ENCODE data around the gene STOML1. TPM values are rescaled to one million over a fixed set of nuclear protein-coding genes. Genes with fewer than 3 reads are reported as not detected.

STOML1 gene
- total and polyA plus RNA-seq, 7 experiments from 2014 or later, result 7.5 to 21.3 (median 14.0) TPM

- H3K36me3 Mint-ChIP-seq, result no peaks in the 10 kb centered on the region
- Histone ChIP-seq H3K4me1 (ENCODE audit: control insufficient read depth in 2 of 2, insufficient read depth in 2 of 2, low read length in 2 of 2) (peaks cover 14 to 18% of the 10 kb centered on the region in 2 donors), H3K27me3 (ENCODE audit: control insufficient read depth in 2 of 2, insufficient read depth in 2 of 2, low read length in 2 of 2) (no peaks in the 10 kb centered on the region), H3K9me3 (ENCODE audit: control insufficient read depth in 2 of 3, low read length in 3 of 3) (no peaks in the 10 kb centered on the region), H3K27ac (ENCODE audit: low read depth, low read length) (no peak overlapping the region), H3K36me3 (ENCODE audit: control insufficient read depth in 2 of 3, insufficient read depth in 3 of 3, low read length in 3 of 3) (no peaks in the 10 kb centered on the region), H3K4me3 (ENCODE audit: low read length) (no peak overlapping the region)
- intact Hi-C loops (cut with micrococcal nuclease), result no loop called here
- no peak overlapping the region for H3K4me3 Mint-ChIP-seq
- H3K27me3 Mint-ChIP-seq, result peaks cover 0 to 12% (median 0%) of the 10 kb centered on the region in 5 donors
- H3K4me1 Mint-ChIP-seq, result peaks cover 13 to 20% (median 16%) of the 10 kb centered on the region in 7 donors
- H3K9me3 Mint-ChIP-seq, result no peaks in the 10 kb centered on the region
- ATAC-seq (no peak), DNase-seq (no peak)
- H3K27ac Mint-ChIP-seq, result peak overlapping the region in 2 of 9 donors; percentile 23 to 65
- ChIA-PET POLR2A (no interaction called here), CTCF (no interaction called here)
These were observed 45.9 kb downstream of the STOML1 start for GRCh38 chr15:73946046-73946721.

- peaks cover 0 to 12% (median 0%) of the 10 kb centered on the region in 5 donors for H3K27me3 Mint-ChIP-seq
- POLR2A ChIA-PET, result no interaction called here
These were observed 47.0 kb downstream of the STOML1 start for GRCh38 chr15:73945130-73945508.

DNA sequence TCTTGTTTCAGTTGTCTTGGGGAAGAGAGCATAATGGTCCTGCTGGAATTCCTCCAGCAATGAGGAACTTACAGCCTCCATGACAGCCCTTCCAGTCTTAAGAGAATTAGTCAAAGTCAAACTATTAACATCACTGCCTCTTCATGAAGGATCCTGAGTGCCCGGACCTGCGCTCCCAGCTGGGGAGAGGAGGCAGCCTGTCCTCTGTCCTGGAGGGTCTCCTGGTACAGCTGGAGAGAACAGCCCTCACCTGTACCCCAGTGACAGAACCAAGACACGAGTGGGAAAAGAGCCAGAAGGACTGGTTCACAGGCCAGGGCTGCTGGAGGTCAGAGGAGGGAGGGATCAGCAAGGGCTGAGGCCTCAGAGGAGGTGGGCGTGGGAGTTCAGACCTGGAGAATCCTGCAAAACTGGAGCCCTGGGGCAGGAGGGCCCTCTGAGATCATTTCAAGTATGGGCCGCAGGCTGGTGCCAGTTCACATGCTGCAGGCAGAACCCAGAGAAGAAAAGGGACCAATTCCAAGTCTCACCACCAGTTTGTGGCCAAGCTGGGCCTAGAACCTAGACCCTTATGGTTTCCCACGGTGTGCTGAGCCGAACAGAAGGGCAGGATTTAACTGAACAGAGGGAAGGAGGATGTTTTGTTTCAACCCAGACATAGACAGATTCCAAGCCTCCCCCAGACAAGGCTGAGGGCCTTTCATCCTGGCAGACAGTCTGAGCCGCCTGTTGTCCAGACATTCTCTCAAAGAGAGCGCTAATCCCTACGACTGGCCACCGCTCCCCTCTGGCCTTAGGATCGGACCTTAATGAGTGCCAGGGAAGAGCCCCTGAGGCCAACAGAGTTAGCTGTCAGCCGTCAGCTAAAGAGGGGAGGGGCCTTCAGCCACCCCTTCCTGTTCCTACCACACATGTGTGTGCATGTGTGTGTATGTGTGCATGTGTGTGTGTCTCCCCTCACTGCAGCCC lies 47.6 kb downstream of the STOML1 start:
- no peaks in the 10 kb centered on the region for H3K36me3 ChIP-seq (ENCODE audit: control insufficient read depth in 2 of 3, insufficient read depth in 3 of 3, low read length in 3 of 3)
- H3K4me1 Mint-ChIP-seq, result peaks cover 10 to 19% (median 15%) of the 10 kb centered on the region in 7 donors

More at GRCh38 chr15:73945130-73945508, 47.0 kb downstream of the STOML1 start:
- intact Hi-C loops (cut with micrococcal nuclease), result no loop called here
- ATAC-seq, result no peak
- no peaks in the 10 kb centered on the region for H3K9me3 ChIP-seq (ENCODE audit: control insufficient read depth in 2 of 3, low read length in 3 of 3)
- no peaks in the 10 kb centered on the region for H3K36me3 ChIP-seq (ENCODE audit: control insufficient read depth in 2 of 3, insufficient read depth in 3 of 3, low read length in 3 of 3)
- H3K4me3 ChIP-seq (ENCODE audit: low read length), result no peak overlapping the region
- Mint-ChIP-seq H3K4me3 (no peak overlapping the region), H3K36me3 (no peaks in the 10 kb centered on the region), H3K27ac (peak overlapping the region in 1 of 9 donors; percentile 41), H3K9me3 (no peaks in the 10 kb centered on the region), H3K4me1 (peaks cover 10 to 18% (median 15%) of the 10 kb centered on the region in 7 donors)
- DNase-seq, result no peak
- H3K27ac ChIP-seq (ENCODE audit: low read depth, low read length), result no peak overlapping the region
- CTCF ChIA-PET, result interaction anchor here (0.7 kb wide), 1 partner anchor 37 kb away, joined by 3 read pairs; no protein-coding TSS in a partner anchor
- no peaks in the 10 kb centered on the region for H3K27me3 ChIP-seq (ENCODE audit: control insufficient read depth in 2 of 2, insufficient read depth in 2 of 2, low read length in 2 of 2)
- peaks cover 14 to 15% of the 10 kb centered on the region in 2 donors for H3K4me1 ChIP-seq (ENCODE audit: control insufficient read depth in 2 of 2, insufficient read depth in 2 of 2, low read length in 2 of 2)

DNA sequence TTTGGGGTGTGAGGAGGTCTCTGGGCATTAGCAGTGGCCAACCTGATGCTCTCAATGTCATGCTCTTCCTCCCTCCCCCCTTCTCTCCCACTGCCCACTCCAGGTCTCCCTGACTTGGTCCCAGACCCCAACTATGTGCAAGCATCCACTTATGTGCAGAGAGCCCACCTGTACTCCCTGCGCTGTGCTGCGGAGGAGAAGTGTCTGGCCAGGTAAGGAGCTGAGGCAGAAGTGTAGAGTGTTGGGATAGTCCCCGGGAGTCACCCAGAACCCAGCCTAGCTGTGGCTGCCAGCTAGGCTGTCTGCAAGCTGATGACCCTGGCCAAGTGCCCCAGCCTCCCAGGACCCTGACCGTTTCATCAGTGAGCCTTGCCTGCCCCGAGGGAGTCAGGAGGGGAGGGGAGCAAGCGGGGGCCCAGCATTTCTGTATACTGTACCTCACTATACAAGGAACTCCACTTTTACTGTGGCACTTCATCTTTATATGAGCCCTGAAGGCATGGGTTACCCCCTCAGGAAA lies 49.3 kb downstream of the STOML1 start:
- H3K27me3 ChIP-seq (ENCODE audit: control insufficient read depth in 2 of 2, insufficient read depth in 2 of 2, low read length in 2 of 2), result no peaks in the 10 kb centered on the region
- ChIA-PET POLR2A (interaction anchor here (0.6 kb wide), 1 partner anchor 342 kb away, joined by 3 read pairs; no protein-coding TSS in a partner anchor), CTCF (interaction anchor here (0.6 to 1.4 kb wide), 4 partner anchors 9 to 30 kb away, joined by 3 to 4 read pairs (median 4); no protein-coding TSS in a partner anchor)
- DNase-seq, result no peak
- Mint-ChIP-seq H3K4me1 (peaks cover 10 to 19% (median 15%) of the 10 kb centered on the region in 7 donors), H3K9me3 (no peaks in the 10 kb centered on the region), H3K4me3 (peak overlapping the region in 2 of 10 donors; percentile 14 to 50), H3K27me3 (peaks cover 0 to 12% (median 0%) of the 10 kb centered on the region in 5 donors), H3K36me3 (no peaks in the 10 kb centered on the region), H3K27ac (peak overlapping the region in 1 of 9 donors; percentile 88)
- ATAC-seq, result no peak
- intact Hi-C loops (cut with micrococcal nuclease), result no loop called here
- H3K9me3 ChIP-seq (ENCODE audit: control insufficient read depth in 2 of 3, low read length in 3 of 3), result no peaks in the 10 kb centered on the region
- no peak overlapping the region for H3K27ac ChIP-seq (ENCODE audit: low read depth, low read length)
- no peaks in the 10 kb centered on the region for H3K36me3 ChIP-seq (ENCODE audit: control insufficient read depth in 2 of 3, insufficient read depth in 3 of 3, low read length in 3 of 3)
- peaks cover 14 to 15% of the 10 kb centered on the region in 2 donors for H3K4me1 ChIP-seq (ENCODE audit: control insufficient read depth in 2 of 2, insufficient read depth in 2 of 2, low read length in 2 of 2)
- H3K4me3 ChIP-seq (ENCODE audit: low read length), result no peak overlapping the region

More for the DNA sequence above, 47.6 kb downstream of the STOML1 start:
- peak overlapping the region in 1 of 10 donors; percentile 16 for H3K4me3 Mint-ChIP-seq
- H3K4me3 ChIP-seq (ENCODE audit: low read length), result no peak overlapping the region
- no peak for ATAC-seq
- no peaks in the 10 kb centered on the region for H3K9me3 Mint-ChIP-seq
- H3K27ac Mint-ChIP-seq, result peak overlapping the region in 3 of 9 donors; percentile 32 to 41 (median 33)
- H3K36me3 Mint-ChIP-seq, result no peaks in the 10 kb centered on the region
- ChIA-PET CTCF (interaction anchor here (0.7 to 1.4 kb wide), 2 partner anchors 19 to 28 kb away, joined by 3 read pairs; no protein-coding TSS in a partner anchor), POLR2A (no interaction called here)
- intact Hi-C loops (cut with micrococcal nuclease), result no loop called here
- H3K27me3 Mint-ChIP-seq, result peaks cover 0 to 12% (median 0%) of the 10 kb centered on the region in 5 donors
- peaks cover 14 to 15% of the 10 kb centered on the region in 2 donors for H3K4me1 ChIP-seq (ENCODE audit: control insufficient read depth in 2 of 2, insufficient read depth in 2 of 2, low read length in 2 of 2)
- DNase-seq, result no peak
- H3K27me3 ChIP-seq (ENCODE audit: control insufficient read depth in 2 of 2, insufficient read depth in 2 of 2, low read length in 2 of 2), result no peaks in the 10 kb centered on the region
- no peak overlapping the region for H3K27ac ChIP-seq (ENCODE audit: low read depth, low read length)
- no peaks in the 10 kb centered on the region for H3K9me3 ChIP-seq (ENCODE audit: control insufficient read depth in 2 of 3, low read length in 3 of 3)

- H3K4me1 Mint-ChIP-seq, result peaks cover 10 to 19% (median 15%) of the 10 kb centered on the region in 7 donors
- no peaks in the 10 kb centered on the region for H3K9me3 Mint-ChIP-seq
These were observed 50.0 kb downstream of the STOML1 start for GRCh38 chr15:73941871-73942635.

More at GRCh38 chr15:73941871-73942635, 50.0 kb downstream of the STOML1 start:
- H3K27me3 ChIP-seq (ENCODE audit: control insufficient read depth in 2 of 2, insufficient read depth in 2 of 2, low read length in 2 of 2), result no peaks in the 10 kb centered on the region
- DNase-seq (no peak), ATAC-seq (no peak)
- intact Hi-C loops (cut with micrococcal nuclease), result no loop called here
- peak overlapping the region in 3 of 10 donors; percentile 7 to 50 (median 14) for H3K4me3 Mint-ChIP-seq
- no peaks in the 10 kb centered on the region for H3K9me3 ChIP-seq (ENCODE audit: control insufficient read depth in 2 of 3, low read length in 3 of 3)
- peaks cover 14 to 15% of the 10 kb centered on the region in 2 donors for H3K4me1 ChIP-seq (ENCODE audit: control insufficient read depth in 2 of 2, insufficient read depth in 2 of 2, low read length in 2 of 2)
- ChIA-PET CTCF (interaction anchor here (0.9 to 1.2 kb wide), 2 partner anchors 12 to 14 kb away, joined by 4 read pairs; no protein-coding TSS in a partner anchor), POLR2A (interaction anchor here (0.6 kb wide), 1 partner anchor 343 kb away, joined by 3 read pairs; no protein-coding TSS in a partner anchor)
- H3K36me3 Mint-ChIP-seq, result no peaks in the 10 kb centered on the region
- H3K4me3 ChIP-seq (ENCODE audit: low read length), result no peak overlapping the region
- H3K27ac ChIP-seq (ENCODE audit: low read depth, low read length), result no peak overlapping the region
- peak overlapping the region in 3 of 9 donors; percentile 4 to 88 (median 17) for H3K27ac Mint-ChIP-seq
- H3K27me3 Mint-ChIP-seq, result peaks cover 0 to 10% (median 0%) of the 10 kb centered on the region in 5 donors
- no peaks in the 10 kb centered on the region for H3K36me3 ChIP-seq (ENCODE audit: control insufficient read depth in 2 of 3, insufficient read depth in 3 of 3, low read length in 3 of 3)
